H9 (cell line): ENCODE results near the gene PPP1R14B. TPM values are rescaled to one million over a fixed set of nuclear protein-coding genes. Genes with fewer than 3 reads are reported as not detected.

Source experiments
- DNase-seq: peaks from one replicate; pipeline ENCODE4 v3.0.0-alpha.2; 2017
- H2AFZ ChIP-seq: one replicate; pipeline ENCODE4 v1.6.1; 2013; ENCODE audit warnings: mild to moderate bottlenecking, low read length, control low read depth, moderate library complexity
- H2AK5ac ChIP-seq: 2 replicates; pipeline ENCODE4 v1.6.1; 2013; ENCODE audit warnings: low read length, control low read depth, mixed read lengths; ENCODE audit not compliant: insufficient read length
- H2BK120ac ChIP-seq: one replicate; pipeline ENCODE4 v1.6.1; 2013; ENCODE audit warnings: low read depth, mild to moderate bottlenecking, low read length, control low read depth, inconsistent platforms; ENCODE audit not compliant: poor library complexity, severe bottlenecking
- H2BK12ac ChIP-seq: 2 replicates; pipeline ENCODE4 v1.6.1; 2013; ENCODE audit warnings: low read length, control low read depth, mixed read lengths, low read depth; ENCODE audit not compliant: insufficient read length
- H2BK15ac ChIP-seq: 2 replicates; pipeline ENCODE4 v1.6.1; 2013; ENCODE audit warnings: low read depth, low read length, control low read depth
- H2BK20ac ChIP-seq: one replicate; pipeline ENCODE4 v1.6.1; 2013; ENCODE audit warnings: low read depth, mild to moderate bottlenecking, low read length, control low read depth, inconsistent platforms; ENCODE audit not compliant: poor library complexity, severe bottlenecking
- H2BK5ac ChIP-seq: 2 replicates; pipeline ENCODE4 v1.6.1; 2013; ENCODE audit warnings: low read length, control low read depth, mixed read lengths; ENCODE audit not compliant: insufficient read length
- H3K14ac ChIP-seq: 2 replicates; pipeline ENCODE4 v1.6.1; 2013; ENCODE audit warnings: low read length, control low read depth; ENCODE audit not compliant: insufficient read depth
- H3K18ac ChIP-seq: 2 replicates; pipeline ENCODE4 v1.6.1; 2013; ENCODE audit warnings: low read depth, mild to moderate bottlenecking, mixed read lengths, low read length, control low read depth; ENCODE audit not compliant: insufficient read length
- H3K23ac ChIP-seq: 2 replicates; pipeline ENCODE4 v1.6.1; 2013; ENCODE audit warnings: low read length, control low read depth, mixed read lengths, low read depth; ENCODE audit not compliant: insufficient read length
- H3K23me2 ChIP-seq: 2 replicates; pipeline ENCODE4 v1.6.1; 2013; ENCODE audit warnings: low read depth, mild to moderate bottlenecking, mixed read lengths, low read length, control low read depth; ENCODE audit not compliant: insufficient read length, poor library complexity, severe bottlenecking
- H3K27ac ChIP-seq: 2 replicates; pipeline ENCODE4 v1.5.1; 2013; ENCODE audit warnings: low read length, control low read depth, mixed read lengths, low read depth; ENCODE audit not compliant: insufficient read length
- H3K27me3 ChIP-seq: 2 replicates; pipeline ENCODE4 v1.6.1; 2013; ENCODE audit warnings: low read length, control low read depth, inconsistent platforms; ENCODE audit not compliant: insufficient read depth
- H3K4ac ChIP-seq: 2 replicates; pipeline ENCODE4 v1.6.1; 2013; ENCODE audit warnings: low read depth, mild to moderate bottlenecking, control low read depth, inconsistent platforms, low read length, moderate library complexity
- H3K4me1 ChIP-seq: 2 replicates; pipeline ENCODE4 v1.6.1; 2013; ENCODE audit warnings: low read length, control low read depth, inconsistent platforms; ENCODE audit not compliant: insufficient read depth
- H3K4me2 ChIP-seq: 2 replicates; pipeline ENCODE4 v1.6.1; 2013; ENCODE audit warnings: low read length, control low read depth, mixed read lengths; ENCODE audit not compliant: insufficient read length, insufficient read depth
- H3K56ac ChIP-seq: 2 replicates; pipeline ENCODE4 v1.6.1; 2013; ENCODE audit warnings: low read depth, mild to moderate bottlenecking, mixed read lengths, low read length, control low read depth; ENCODE audit not compliant: insufficient read length
- H3K79me1 ChIP-seq: 2 replicates; pipeline ENCODE4 v1.6.1; 2013; ENCODE audit warnings: low read depth, mild to moderate bottlenecking, moderate library complexity, low read length, control low read depth, inconsistent platforms; ENCODE audit not compliant: insufficient read depth, poor library complexity, severe bottlenecking
- H3K79me2 ChIP-seq: 2 replicates; pipeline ENCODE4 v1.6.1; 2013; ENCODE audit warnings: low read length, control low read depth, inconsistent platforms; ENCODE audit not compliant: insufficient read depth
- H3K9ac ChIP-seq: 2 replicates; pipeline ENCODE4 v1.6.1; 2013; ENCODE audit warnings: low read length, control low read depth, mixed read lengths; ENCODE audit not compliant: insufficient read length; ENCODE audit errors: extremely low read depth
- H3K9me3 ChIP-seq: one replicate; pipeline ENCODE4 v1.6.1; 2013; ENCODE audit warnings: low read depth, low read length, inconsistent platforms; ENCODE audit not compliant: control insufficient read depth
- H3T11ph ChIP-seq: one replicate; pipeline ENCODE4 v1.6.1; 2013; ENCODE audit warnings: mild to moderate bottlenecking, low read length, control low read depth, inconsistent platforms
- H4K20me1 ChIP-seq: one replicate; pipeline ENCODE4 v1.6.1; 2013; ENCODE audit not compliant: control insufficient read depth, insufficient read length, insufficient read depth
- H4K5ac ChIP-seq: 2 replicates; pipeline ENCODE4 v1.6.1; 2013; ENCODE audit warnings: low read depth, mild to moderate bottlenecking, mixed read lengths, low read length, control low read depth; ENCODE audit not compliant: insufficient read length
- H4K8ac ChIP-seq: replicated peaks from 2 replicates; pipeline ENCODE4 v1.6.1; 2013; ENCODE audit warnings: low read length, control low read depth, mixed read lengths, low read depth; ENCODE audit not compliant: insufficient read length
- H4K91ac ChIP-seq: 2 replicates; pipeline ENCODE4 v1.6.1; 2013; ENCODE audit warnings: low read depth, mild to moderate bottlenecking, moderate library complexity, mixed read lengths, low read length, control low read depth; ENCODE audit not compliant: insufficient read length
- H3K27ac Mint-ChIP-seq, 3 experiments: 2 replicates in 2 of 3; 3 replicates in 1 of 3; pipeline ENCODE4 v1.8.0; 2020 to 2021; ENCODE audit warnings: mixed read lengths in 3 of 3, mild to moderate bottlenecking in 1 of 3, moderate library complexity in 1 of 3
- H3K27me3 Mint-ChIP-seq: 2 replicates; pipeline ENCODE4 v1.8.0; 2021; ENCODE audit warnings: low read depth, mild to moderate bottlenecking, moderate library complexity, mixed read lengths
- H3K36me3 Mint-ChIP-seq, 3 experiments: 2 replicates in 2 of 3; 3 replicates in 1 of 3; pipeline ENCODE4 v1.8.0; 2020 to 2021; ENCODE audit warnings: low read depth in 3 of 3, mixed read lengths in 3 of 3; ENCODE audit not compliant: insufficient read depth in 1 of 3
- H3K4me1 Mint-ChIP-seq, 2 experiments: 2 replicates each; pipeline ENCODE4 v1.8.0; 2020; ENCODE audit warnings: mixed read lengths in 2 of 2
- H3K4me3 Mint-ChIP-seq, 2 experiments: 2 replicates in 1 of 2; 3 replicates in 1 of 2; pipeline ENCODE4 v1.8.0; 2020 to 2021; ENCODE audit warnings: mild to moderate bottlenecking in 2 of 2, mixed read lengths in 2 of 2, moderate library complexity in 1 of 2
- H3K9me3 Mint-ChIP-seq, 2 experiments: 2 replicates in 1 of 2; 3 replicates in 1 of 2; pipeline ENCODE4 v1.8.0; 2020; ENCODE audit warnings: mild to moderate bottlenecking in 2 of 2, mixed read lengths in 2 of 2, moderate library complexity in 1 of 2
- WGBS: extraction: QIAGEN DNeasy Blood & Tissue Kit; methylation state at CpG from one replicate; pipeline ENCODE4 v1.1.7; 2013; ENCODE audit warnings: missing lambda C conversion rate, low lambda C conversion rate, mixed read lengths; ENCODE audit not compliant: insufficient read length; ENCODE audit errors: extremely low coverage; 5-methylcytosine and 5-hydroxymethylcytosine counted together
- total RNA-seq: library from RNA; stranded (reverse); gene quantifications from 2 replicates; pipeline ENCODE4 v1.2.1, GENCODE V29; 2021
- TF ChIP-seq, protein P1 (sequence below): fragments of 200-600 bp; sonication (generic); conservative IDR thresholded peaks from 3 replicates; pipeline ENCODE4 v1.8.0; 2021; ENCODE audit warnings: antibody characterized with exemption, mild to moderate bottlenecking

The PPP1R14B gene
- total RNA-seq, 1 experiment from 2014 or later, result 358 TPM

- H2AFZ ChIP-seq, result no peak overlapping the region
- H3K4me1 ChIP-seq, result peaks cover 9% of the 10 kb centered on the region; the same call in 1 of the 2 replicates
- H3K9ac ChIP-seq, result peak overlapping the region; percentile 33
- H2BK120ac ChIP-seq, result no peak overlapping the region
- no CpG with 5 or more reads among the region's 23 CpGs for WGBS
- peak overlapping the region; percentile 85 to 98 for H3K4me3 Mint-ChIP-seq
- H3K18ac ChIP-seq, result no peak overlapping the region
- H2BK5ac ChIP-seq, result no peak overlapping the region
- peak overlapping the region; percentile 24; the same call in 1 of the 2 replicates for H3K14ac ChIP-seq
- peak overlapping the region in 2 of 3 experiments; percentile 88 to 95; a peak in 3 of 7 replicates for H3K27ac Mint-ChIP-seq
- no peak overlapping the region for H2BK15ac ChIP-seq
- H2AK5ac ChIP-seq, result no peak overlapping the region
- H3K4ac ChIP-seq, result no peak overlapping the region
- no peak for DNase-seq
- H3K56ac ChIP-seq, result no peak overlapping the region
- peaks cover 3% of the 10 kb centered on the region for H3K79me1 ChIP-seq
- H3K9me3 ChIP-seq, result no peaks in the 10 kb centered on the region
- H2BK12ac ChIP-seq, result no peak overlapping the region
- H3K23me2 ChIP-seq, result peaks cover 16% of the 10 kb centered on the region
- no peak overlapping the region for H3K23ac ChIP-seq
- no peaks in the 10 kb centered on the region for H3K9me3 Mint-ChIP-seq
- no peak overlapping the region for H4K8ac ChIP-seq
- no peak overlapping the region for H4K5ac ChIP-seq
- no peaks in the 10 kb centered on the region for H3K27me3 ChIP-seq
- no peak overlapping the region for H4K91ac ChIP-seq
- no peak overlapping the region for H3T11ph ChIP-seq
- H4K20me1 ChIP-seq, result no peaks in the 10 kb centered on the region
- TF ChIP-seq, protein P1, sequence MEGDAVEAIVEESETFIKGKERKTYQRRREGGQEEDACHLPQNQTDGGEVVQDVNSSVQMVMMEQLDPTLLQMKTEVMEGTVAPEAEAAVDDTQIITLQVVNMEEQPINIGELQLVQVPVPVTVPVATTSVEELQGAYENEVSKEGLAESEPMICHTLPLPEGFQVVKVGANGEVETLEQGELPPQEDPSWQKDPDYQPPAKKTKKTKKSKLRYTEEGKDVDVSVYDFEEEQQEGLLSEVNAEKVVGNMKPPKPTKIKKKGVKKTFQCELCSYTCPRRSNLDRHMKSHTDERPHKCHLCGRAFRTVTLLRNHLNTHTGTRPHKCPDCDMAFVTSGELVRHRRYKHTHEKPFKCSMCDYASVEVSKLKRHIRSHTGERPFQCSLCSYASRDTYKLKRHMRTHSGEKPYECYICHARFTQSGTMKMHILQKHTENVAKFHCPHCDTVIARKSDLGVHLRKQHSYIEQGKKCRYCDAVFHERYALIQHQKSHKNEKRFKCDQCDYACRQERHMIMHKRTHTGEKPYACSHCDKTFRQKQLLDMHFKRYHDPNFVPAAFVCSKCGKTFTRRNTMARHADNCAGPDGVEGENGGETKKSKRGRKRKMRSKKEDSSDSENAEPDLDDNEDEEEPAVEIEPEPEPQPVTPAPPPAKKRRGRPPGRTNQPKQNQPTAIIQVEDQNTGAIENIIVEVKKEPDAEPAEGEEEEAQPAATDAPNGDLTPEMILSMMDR, result peak; percentile 36; the same call in 2 of the 3 replicates
- H3K27me3 Mint-ChIP-seq, result no peaks in the 10 kb centered on the region
- peaks cover 13 to 31% (median 25%) of the 10 kb centered on the region in 3 experiments; a peak in 6 of 7 replicates for H3K36me3 Mint-ChIP-seq
- H2BK20ac ChIP-seq, result no peak overlapping the region
- H3K79me2 ChIP-seq, result no peaks in the 10 kb centered on the region; the same call in 1 of the 2 replicates
- no peak overlapping the region for H3K27ac ChIP-seq
- peak overlapping the region; percentile 76 for H3K4me2 ChIP-seq
- peaks cover 34 to 44% of the 10 kb centered on the region in 2 experiments for H3K4me1 Mint-ChIP-seq
These were observed 5.5 kb upstream of the PPP1R14B start for GRCh38 chr11:64252003-64252872.
